ENCODE results near the gene SH2D6.

Gene SH2D6

DNA sequence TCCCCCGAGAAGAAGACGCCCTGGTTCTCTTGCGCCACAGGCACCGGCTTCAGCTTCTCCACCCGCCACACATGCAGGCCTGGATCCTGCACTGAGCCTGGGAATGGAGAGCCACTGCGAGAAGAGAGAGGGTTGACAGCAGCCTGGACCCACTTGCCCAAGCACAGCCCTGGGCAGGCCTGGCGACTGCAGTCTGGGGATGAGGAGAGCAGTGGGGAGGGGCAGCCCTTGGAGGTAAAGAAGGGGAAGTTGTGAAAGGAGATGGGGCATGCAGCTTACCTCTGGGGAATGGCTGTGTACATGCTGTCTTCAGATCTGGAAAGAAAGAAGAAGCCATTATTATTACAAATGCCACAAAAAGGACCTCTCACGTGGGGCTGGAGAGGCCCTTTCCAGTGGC lies 16.7 kb upstream of the SH2D6 start:
- H3K27ac ChIP-seq: peak overlapping the region; percentile 3; the same call in 1 of the 2 replicates
- ChIA-PET POLR2A (ENCODE audit: low non-redundant PET) (no interaction called here), CTCF (interaction anchor here (0.8 kb wide), 1 partner anchor 46 kb away, joined by 4 read pairs; no protein-coding TSS in a partner anchor)
- TF ChIP-seq, protein P1, sequence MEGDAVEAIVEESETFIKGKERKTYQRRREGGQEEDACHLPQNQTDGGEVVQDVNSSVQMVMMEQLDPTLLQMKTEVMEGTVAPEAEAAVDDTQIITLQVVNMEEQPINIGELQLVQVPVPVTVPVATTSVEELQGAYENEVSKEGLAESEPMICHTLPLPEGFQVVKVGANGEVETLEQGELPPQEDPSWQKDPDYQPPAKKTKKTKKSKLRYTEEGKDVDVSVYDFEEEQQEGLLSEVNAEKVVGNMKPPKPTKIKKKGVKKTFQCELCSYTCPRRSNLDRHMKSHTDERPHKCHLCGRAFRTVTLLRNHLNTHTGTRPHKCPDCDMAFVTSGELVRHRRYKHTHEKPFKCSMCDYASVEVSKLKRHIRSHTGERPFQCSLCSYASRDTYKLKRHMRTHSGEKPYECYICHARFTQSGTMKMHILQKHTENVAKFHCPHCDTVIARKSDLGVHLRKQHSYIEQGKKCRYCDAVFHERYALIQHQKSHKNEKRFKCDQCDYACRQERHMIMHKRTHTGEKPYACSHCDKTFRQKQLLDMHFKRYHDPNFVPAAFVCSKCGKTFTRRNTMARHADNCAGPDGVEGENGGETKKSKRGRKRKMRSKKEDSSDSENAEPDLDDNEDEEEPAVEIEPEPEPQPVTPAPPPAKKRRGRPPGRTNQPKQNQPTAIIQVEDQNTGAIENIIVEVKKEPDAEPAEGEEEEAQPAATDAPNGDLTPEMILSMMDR (conservative IDR thresholded peaks at IDR 0.05; ENCODE audit: low read depth): no peak
- no peak for DNase-seq (ENCODE audit: low spot score)

DNA sequence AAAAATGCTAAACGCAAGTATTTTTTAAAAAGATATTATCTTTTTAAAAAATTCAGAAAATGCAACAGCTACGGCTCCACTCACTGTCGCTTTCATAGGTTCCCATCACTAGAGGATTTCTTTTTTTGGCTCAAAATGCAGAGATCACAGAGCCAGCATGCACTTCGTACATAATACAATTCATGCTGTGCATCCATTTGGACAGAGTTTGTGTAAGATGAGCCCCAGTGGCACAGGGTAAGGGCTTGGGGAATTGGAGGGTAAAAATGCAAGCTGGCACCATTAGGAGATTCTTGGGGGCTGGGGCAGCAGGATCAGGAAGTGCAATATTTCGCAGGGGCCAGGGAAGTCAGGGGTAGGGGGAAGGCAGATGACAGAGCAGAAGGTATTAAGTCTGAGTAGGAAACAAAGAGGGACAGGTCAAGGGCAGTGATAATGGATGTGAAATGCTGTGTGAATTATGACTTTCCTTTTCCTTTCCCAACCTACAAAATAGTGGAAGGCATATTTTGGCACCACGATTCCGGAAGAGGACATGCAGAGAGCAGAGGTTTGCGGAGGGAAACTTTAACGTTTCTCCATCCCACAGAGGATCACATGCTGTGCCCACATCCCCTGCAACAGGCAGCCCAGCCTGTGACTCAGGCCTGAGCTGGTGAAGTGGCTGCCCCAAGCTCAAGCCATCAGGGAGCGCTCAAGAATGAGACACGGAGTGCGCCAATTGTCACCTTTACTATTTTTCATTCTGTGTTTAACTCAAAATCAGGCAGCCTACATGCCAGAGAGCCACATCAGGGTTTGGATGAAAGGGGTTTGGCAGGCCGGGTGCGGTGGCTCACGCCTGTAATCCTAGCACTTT lies 13.1 kb upstream of the SH2D6 start:
- no peak for DNase-seq (ENCODE audit: low spot score)

DNA sequence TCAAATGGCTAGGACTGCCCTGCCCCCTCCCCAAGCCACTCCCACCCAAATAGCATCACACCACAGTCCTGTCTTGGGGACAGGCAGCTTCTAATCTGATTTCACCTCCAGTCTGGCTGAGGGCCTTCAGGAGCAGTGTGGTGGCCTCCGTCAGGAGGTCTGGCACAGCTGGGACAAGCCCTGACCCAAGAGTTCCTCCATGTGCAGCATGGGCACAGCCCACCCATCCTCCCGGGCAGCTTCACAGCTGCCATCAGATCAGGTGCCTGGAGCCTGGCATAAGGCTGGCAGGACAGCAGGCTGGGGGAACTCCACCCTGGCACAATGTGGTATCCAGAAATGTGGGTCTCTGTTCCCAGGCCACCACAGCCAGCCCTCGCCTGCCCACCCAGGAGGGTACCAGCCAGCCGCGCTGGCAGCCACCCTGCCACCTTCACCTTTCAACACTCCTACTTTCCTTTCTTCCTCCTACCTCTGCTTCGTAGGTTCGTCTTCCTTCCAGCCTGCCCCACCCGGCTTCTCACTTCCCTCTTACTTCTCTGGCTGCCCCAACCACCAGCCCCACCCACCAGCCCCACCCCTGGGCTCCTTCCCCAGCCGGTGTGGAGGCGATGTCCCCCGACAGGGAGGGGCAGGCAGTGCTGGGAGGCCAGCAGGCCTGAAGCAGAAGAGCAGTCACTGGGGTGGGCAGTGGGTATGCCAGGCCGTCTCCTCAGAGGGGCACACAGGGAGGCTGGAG lies 8.5 kb upstream of the SH2D6 start, which contains the start of gene CAPG:
CAPG (minus strand) TSS at position 522 of the 739 bp plus-strand sequence. CDS start 8,221 bp downstream, outside the sequence.
- peak; percentile 78 for DNase-seq (ENCODE audit: low spot score)
- POLR2A ChIA-PET (ENCODE audit: low non-redundant PET): no interaction called here
- peak within 1 kb of the TSS; percentile 95 for H3K27ac ChIP-seq
- CTCF ChIA-PET: no interaction called here
- TF ChIP-seq, protein P1 (conservative IDR thresholded peaks at IDR 0.05; ENCODE audit: low read depth): no peak

More for the DNA sequence above, 13.1 kb upstream of the SH2D6 start:
- TF ChIP-seq, protein P1 (conservative IDR thresholded peaks at IDR 0.05; ENCODE audit: low read depth): no peak
- POLR2A ChIA-PET (ENCODE audit: low non-redundant PET): no interaction called here
- H3K27ac ChIP-seq: peak overlapping the region; percentile 57
- CTCF ChIA-PET: no interaction called here

DNA sequence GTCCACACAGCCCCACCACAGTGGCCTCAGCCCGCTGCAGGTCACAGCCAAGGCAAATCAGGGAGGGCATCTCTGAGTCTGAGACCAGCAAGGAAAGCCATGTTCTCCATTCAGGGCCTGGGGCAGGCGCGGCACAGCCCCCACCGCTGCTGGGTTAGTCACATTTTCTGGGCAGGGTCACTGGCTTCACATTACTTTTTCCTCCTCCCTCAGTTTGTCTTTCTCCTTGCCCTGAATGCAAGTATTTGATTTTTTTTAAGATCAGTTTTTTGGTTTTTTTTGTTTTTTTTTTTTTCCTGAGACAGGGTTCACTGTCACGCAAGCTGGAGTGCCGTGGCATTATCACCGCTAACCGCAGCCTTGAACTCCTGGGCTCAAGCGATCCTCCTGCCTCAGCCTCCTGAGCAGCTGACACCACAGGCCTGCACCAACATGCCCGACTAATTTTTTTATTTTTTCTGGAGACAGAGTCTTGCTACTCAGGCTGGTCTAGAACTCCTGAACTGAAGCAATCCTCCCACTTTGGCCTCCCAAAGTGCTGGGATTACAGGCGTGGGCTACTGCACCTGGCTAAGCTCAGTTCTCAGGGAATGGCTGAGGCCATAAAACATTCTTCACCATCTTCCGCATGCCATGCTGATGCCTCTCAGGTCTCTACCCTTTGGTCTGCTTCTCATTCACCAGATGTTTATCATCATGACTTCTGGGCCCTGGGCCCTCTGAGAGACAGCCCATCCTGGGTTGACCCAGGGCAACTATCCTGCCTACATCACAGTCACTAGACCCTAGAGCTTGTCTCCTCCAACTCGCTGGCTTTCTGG lies 7.7 kb upstream of the SH2D6 start:
- peak overlapping the region; percentile 95 for H3K27ac ChIP-seq
- ChIA-PET CTCF (interaction anchor here (0.6 kb wide), 1 partner anchor 138 kb away, joined by 4 read pairs; no protein-coding TSS in a partner anchor), POLR2A (ENCODE audit: low non-redundant PET) (interaction anchor here (0.7 kb wide), 1 partner anchor 123 kb away, joined by 3 read pairs; no protein-coding TSS in a partner anchor)
- TF ChIP-seq, protein P1 (conservative IDR thresholded peaks at IDR 0.05; ENCODE audit: low read depth): no peak
- DNase-seq (ENCODE audit: low spot score): peak; percentile 62

DNA sequence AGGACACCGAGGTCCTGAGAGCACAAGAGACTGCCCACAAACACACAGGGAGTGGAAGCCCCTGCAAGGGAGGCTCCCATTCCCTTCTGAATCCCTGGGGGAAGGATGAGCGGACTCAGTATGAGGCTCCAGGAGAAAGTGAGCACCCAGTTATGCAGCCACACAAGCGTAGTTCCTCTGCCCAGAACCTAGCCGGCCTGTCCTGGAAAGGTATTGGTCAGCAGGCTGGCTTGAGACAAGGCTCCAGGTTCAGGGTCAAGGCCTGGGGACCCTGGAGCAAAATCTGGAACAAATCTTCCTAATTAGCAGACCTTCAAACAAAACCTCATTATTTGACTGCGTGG lies 7.1 kb upstream of the SH2D6 start:
- CTCF ChIA-PET: interaction anchor here (0.6 kb wide), 1 partner anchor 137 kb away, joined by 4 read pairs; no protein-coding TSS in a partner anchor
- POLR2A ChIA-PET (ENCODE audit: low non-redundant PET): interaction anchor here (0.7 kb wide), 1 partner anchor 122 kb away, joined by 3 read pairs; no protein-coding TSS in a partner anchor
- no peak for DNase-seq (ENCODE audit: low spot score)
- TF ChIP-seq, protein P1 (conservative IDR thresholded peaks at IDR 0.05; ENCODE audit: low read depth): no peak
- H3K27ac ChIP-seq: peak overlapping the region; percentile 95

Measured in RWPE1 (cell line).